Measurements from ENCODE around the gene SLIT3. TPM values are rescaled to one million over a fixed set of nuclear protein-coding genes. Genes with fewer than 3 reads are reported as not detected.

Gene SLIT3
- total RNA-seq, 4 donors from 2014 or later, result 0.72 to 37.4 (median 5.3) TPM

DNA sequence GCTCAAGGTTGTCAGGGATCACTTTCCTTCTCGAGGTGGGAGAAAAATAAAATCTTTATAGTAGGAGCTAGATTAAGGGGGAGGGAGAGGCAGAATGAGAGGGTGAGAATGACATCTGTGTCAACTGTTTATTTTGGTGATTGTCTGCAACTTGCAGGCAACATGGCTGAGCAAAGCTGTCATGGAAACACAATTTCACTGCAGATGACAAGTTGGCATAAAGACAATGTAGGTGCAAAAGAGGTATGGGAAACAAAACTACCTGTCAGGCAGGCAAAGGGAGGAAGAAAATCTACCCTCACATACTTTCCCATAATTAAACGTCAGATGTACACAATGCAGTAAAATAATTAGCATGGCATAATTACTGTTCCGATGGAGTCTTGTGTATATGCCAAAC is 167.4 kb downstream of the SLIT3 start:
- no peaks in the 10 kb centered on the region for H3K27me3 ChIP-seq
- TF ChIP-seq, protein P1, sequence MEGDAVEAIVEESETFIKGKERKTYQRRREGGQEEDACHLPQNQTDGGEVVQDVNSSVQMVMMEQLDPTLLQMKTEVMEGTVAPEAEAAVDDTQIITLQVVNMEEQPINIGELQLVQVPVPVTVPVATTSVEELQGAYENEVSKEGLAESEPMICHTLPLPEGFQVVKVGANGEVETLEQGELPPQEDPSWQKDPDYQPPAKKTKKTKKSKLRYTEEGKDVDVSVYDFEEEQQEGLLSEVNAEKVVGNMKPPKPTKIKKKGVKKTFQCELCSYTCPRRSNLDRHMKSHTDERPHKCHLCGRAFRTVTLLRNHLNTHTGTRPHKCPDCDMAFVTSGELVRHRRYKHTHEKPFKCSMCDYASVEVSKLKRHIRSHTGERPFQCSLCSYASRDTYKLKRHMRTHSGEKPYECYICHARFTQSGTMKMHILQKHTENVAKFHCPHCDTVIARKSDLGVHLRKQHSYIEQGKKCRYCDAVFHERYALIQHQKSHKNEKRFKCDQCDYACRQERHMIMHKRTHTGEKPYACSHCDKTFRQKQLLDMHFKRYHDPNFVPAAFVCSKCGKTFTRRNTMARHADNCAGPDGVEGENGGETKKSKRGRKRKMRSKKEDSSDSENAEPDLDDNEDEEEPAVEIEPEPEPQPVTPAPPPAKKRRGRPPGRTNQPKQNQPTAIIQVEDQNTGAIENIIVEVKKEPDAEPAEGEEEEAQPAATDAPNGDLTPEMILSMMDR (IDR thresholded peaks at IDR 0.05), result no peak
- TF ChIP-seq POLR2A (IDR thresholded peaks at IDR 0.05), result no peak
- no peak for DNase-seq
- H3K4me1 ChIP-seq, result no peaks in the 10 kb centered on the region
- H3K27ac ChIP-seq, result no peak overlapping the region
- H3K4me3 ChIP-seq, result no peak overlapping the region
- H3K9me3 ChIP-seq, result no peaks in the 10 kb centered on the region
- 45 to 51% methylated on average over 3 of the region's 3 CpGs for WGBS, 2 donors
- intact Hi-C loops (cut with DNase I), result no loop called here
- H3K36me3 ChIP-seq, result no peaks in the 10 kb centered on the region

DNA sequence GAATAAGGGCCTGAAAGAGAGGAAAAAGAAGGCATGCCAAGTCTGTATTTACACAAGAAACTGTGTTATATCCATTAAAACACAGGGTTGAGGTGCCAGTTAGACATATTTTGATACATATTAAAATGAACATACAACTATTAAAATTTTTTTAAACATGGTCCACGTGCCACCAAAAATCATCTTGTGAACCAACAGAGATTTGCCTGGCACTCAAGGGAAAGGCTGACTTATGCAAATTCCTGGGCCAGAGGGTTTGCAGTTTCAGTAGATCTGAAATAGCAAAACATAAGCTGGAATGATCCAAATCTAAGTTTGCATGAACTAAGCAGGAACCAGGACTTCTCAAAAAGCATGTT is 168.7 kb downstream of the SLIT3 start:
- no peak overlapping the region for H3K4me3 ChIP-seq
- DNase-seq, result no peak
- H3K36me3 ChIP-seq, result no peaks in the 10 kb centered on the region
- H3K27ac ChIP-seq, result no peak overlapping the region
- H3K4me1 ChIP-seq, result no peaks in the 10 kb centered on the region
- WGBS, 2 donors, result 42 to 71% methylated on average over 1 of the region's 1 CpG
- no peaks in the 10 kb centered on the region for H3K27me3 ChIP-seq
- intact Hi-C loops (cut with DNase I), result no loop called here
- no peaks in the 10 kb centered on the region for H3K9me3 ChIP-seq
- no peak for TF ChIP-seq POLR2A (IDR thresholded peaks at IDR 0.05)
- TF ChIP-seq, protein P1 (IDR thresholded peaks at IDR 0.05), result no peak

GRCh38 chr5:169131616-169132301 is 169.2 kb downstream of the SLIT3 start:
- WGBS, 2 donors, result 42 to 54% methylated on average over 4 of the region's 4 CpGs
- no peaks in the 10 kb centered on the region for H3K36me3 ChIP-seq
- no peaks in the 10 kb centered on the region for H3K4me1 ChIP-seq
- no peak overlapping the region for H3K27ac ChIP-seq
- TF ChIP-seq, protein P1 (IDR thresholded peaks at IDR 0.05), result no peak
- TF ChIP-seq POLR2A (IDR thresholded peaks at IDR 0.05), result no peak
- intact Hi-C loops (cut with DNase I), result no loop called here
- no peak overlapping the region for H3K4me3 ChIP-seq
- no peaks in the 10 kb centered on the region for H3K9me3 ChIP-seq
- DNase-seq, result no peak
- H3K27me3 ChIP-seq, result no peaks in the 10 kb centered on the region

- H3K4me3 ChIP-seq, result no peak overlapping the region
- DNase-seq, result no peak
- 80 to 88% methylated on average over 5 to 9 of the region's 9 CpGs for WGBS, 2 donors
- no peak overlapping the region for H3K27ac ChIP-seq
- H3K27me3 ChIP-seq, result no peaks in the 10 kb centered on the region
- no peaks in the 10 kb centered on the region for H3K36me3 ChIP-seq
- H3K9me3 ChIP-seq, result no peaks in the 10 kb centered on the region
- no peaks in the 10 kb centered on the region for H3K4me1 ChIP-seq
- TF ChIP-seq POLR2A (IDR thresholded peaks at IDR 0.05), result no peak
- TF ChIP-seq, protein P1 (IDR thresholded peaks at IDR 0.05), result no peak
- intact Hi-C loops (cut with DNase I), result no loop called here
Measured at GRCh38 chr5:169128679-169129078, 172.3 kb downstream of the SLIT3 start.

DNA sequence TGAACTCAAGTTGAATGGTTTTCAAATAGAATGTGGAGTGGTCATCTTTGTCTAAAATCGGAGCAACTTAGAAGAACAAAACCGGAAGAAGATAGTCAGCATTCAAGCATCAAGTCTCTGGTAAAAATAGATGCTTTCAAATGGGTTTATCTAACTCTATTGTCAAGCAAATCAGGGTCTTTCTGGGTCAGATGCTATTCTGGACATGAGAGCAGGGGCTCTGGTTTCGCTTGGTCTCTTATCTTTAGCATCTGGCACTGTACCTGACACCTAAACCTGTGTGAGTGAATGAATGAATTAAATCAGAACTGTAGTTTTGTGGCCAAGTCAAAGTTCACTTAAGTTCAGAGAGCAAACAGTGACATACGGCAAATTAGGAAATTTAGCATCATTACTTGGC is 173.5 kb downstream of the SLIT3 start:
- DNase-seq, result no peak
- H3K9me3 ChIP-seq, result no peaks in the 10 kb centered on the region
- TF ChIP-seq, protein P1 (IDR thresholded peaks at IDR 0.05), result no peak
- TF ChIP-seq POLR2A (IDR thresholded peaks at IDR 0.05), result no peak
- intact Hi-C loops (cut with DNase I), result no loop called here
- H3K27me3 ChIP-seq, result no peaks in the 10 kb centered on the region
- H3K4me1 ChIP-seq, result no peaks in the 10 kb centered on the region
- H3K4me3 ChIP-seq, result no peak overlapping the region
- WGBS, 2 donors, result 72 to 86% methylated on average over 4 of the region's 4 CpGs
- H3K27ac ChIP-seq, result no peak overlapping the region
- no peaks in the 10 kb centered on the region for H3K36me3 ChIP-seq
